Epithelial cell of proximal tubule (primary cell): ENCODE data around the gene IL1RL1. TPM values are rescaled to one million over a fixed set of nuclear protein-coding genes. Genes with fewer than 3 reads are reported as not detected.

Experiments used
- DNase-seq: peaks from one replicate; pipeline ENCODE4 v3.0.0-alpha.2; 2011; ENCODE audit warnings: low read depth
- H3K4me3 ChIP-seq: 2 replicates; pipeline ENCODE4 v1.5.1; 2011; ENCODE audit warnings: low read depth, mild to moderate bottlenecking, low read length
- CTCF ChIP-seq: conservative IDR thresholded peaks from 2 replicates; pipeline ENCODE4 v1.5.1; 2012; ENCODE audit warnings: low read depth, mild to moderate bottlenecking, low read length
- total RNA-seq: library from RNA; depleted of rRNA; stranded (reverse); fragments of >200 nt; gene quantifications from 2 replicates; pipeline ENCODE4 v1.2.3, GENCODE V29; 2015

Gene IL1RL1
- total RNA-seq, 1 donor from 2014 or later: 4.7 TPM

GRCh38 chr2:102376052-102376591 lies 64.8 kb downstream of the IL1RL1 start:
- no peak for TF ChIP-seq CTCF
- DNase-seq: no peak
- no peak overlapping the region for H3K4me3 ChIP-seq

- no peak overlapping the region for H3K4me3 ChIP-seq
- no peak for TF ChIP-seq CTCF
- DNase-seq: no peak
These were observed 72.4 kb downstream of the IL1RL1 start for GRCh38 chr2:102383722-102384121.

- DNase-seq: no peak
- TF ChIP-seq CTCF: no peak
- no peak overlapping the region for H3K4me3 ChIP-seq
These were observed 74.2 kb downstream of the IL1RL1 start for GRCh38 chr2:102385522-102385921.

GRCh38 chr2:102386004-102386403 lies 74.6 kb downstream of the IL1RL1 start:
- no peak for DNase-seq
- no peak for TF ChIP-seq CTCF
- no peak overlapping the region for H3K4me3 ChIP-seq

GRCh38 chr2:102386867-102387541 lies 75.6 kb downstream of the IL1RL1 start:
- no peak for DNase-seq
- no peak overlapping the region for H3K4me3 ChIP-seq
- no peak for TF ChIP-seq CTCF

- H3K4me3 ChIP-seq: no peak overlapping the region
- no peak for DNase-seq
- TF ChIP-seq CTCF: no peak
These were observed 76.6 kb downstream of the IL1RL1 start for GRCh38 chr2:102387763-102388546.
